Activated CD4-positive, alpha-beta T cell treated with anti-CD3 and anti-CD28 coated beads for 36 hours (primary cell): ENCODE results near the gene CDH4. TPM values are rescaled to one million over a fixed set of nuclear protein-coding genes. Genes with fewer than 3 reads are reported as not detected.

Experiments used
- ATAC-seq: fragments of 200-7000 bp; cut with Tn5 transposase; one replicate; pipeline ENCODE4 v1.10.0; 2021; ENCODE audit warnings: mild to moderate bottlenecking, moderate library complexity
- CTCF ChIA-PET: fragments of 350-600 bp; sonication (Branson Sonifier 250); formaldehyde crosslinking; loops from one replicate; lab custom pipeline; 2021; ENCODE audit warnings: antibody characterized with exemption; lab: Charles Lee
- POLR2A ChIA-PET: fragments of 350-600 bp; sonication (Branson Sonifier 250); formaldehyde crosslinking; loops from one replicate; lab custom pipeline; 2021; ENCODE audit warnings: antibody characterized with exemption, inconsistent platforms; lab: Charles Lee
- DNase-seq: peaks from one replicate; pipeline ENCODE4 v3.0.0-alpha.2; 2020
- H3K27ac Mint-ChIP-seq: one replicate; pipeline ENCODE4 v1.8.0; 2021; ENCODE audit warnings: mixed read lengths
- H3K27me3 Mint-ChIP-seq: one replicate; pipeline ENCODE4 v1.8.0; 2021; ENCODE audit warnings: mixed read lengths
- H3K36me3 Mint-ChIP-seq: one replicate; pipeline ENCODE4 v1.8.0; 2021; ENCODE audit warnings: low read depth, mixed read lengths
- H3K4me1 Mint-ChIP-seq: one replicate; pipeline ENCODE4 v1.8.0; 2021; ENCODE audit warnings: mixed read lengths
- H3K4me3 Mint-ChIP-seq: one replicate; pipeline ENCODE4 v1.8.0; 2021; ENCODE audit warnings: mild to moderate bottlenecking, moderate library complexity, mixed read lengths
- H3K9me3 Mint-ChIP-seq: one replicate; pipeline ENCODE4 v1.8.0; 2021; ENCODE audit warnings: low read depth, mixed read lengths
- intact Hi-C, 2 experiments: fragments of 100-400 bp; cut with DNase I in 1 of 2; cut with micrococcal nuclease in 1 of 2; formaldehyde crosslinking; loops; one replicate each; pipeline versions ENCODE4 v1.14.2 to v1.15.1; 2022 to 2024; cut with DNase I, micrococcal nuclease
- total RNA-seq, 2 experiments: library from RNA; stranded (reverse); gene quantifications; one replicate each; pipeline ENCODE4 v1.2.3, GENCODE V29; 2021

The CDH4 gene
- total RNA-seq, 2 experiments from 2014 or later, result not detected

DNA sequence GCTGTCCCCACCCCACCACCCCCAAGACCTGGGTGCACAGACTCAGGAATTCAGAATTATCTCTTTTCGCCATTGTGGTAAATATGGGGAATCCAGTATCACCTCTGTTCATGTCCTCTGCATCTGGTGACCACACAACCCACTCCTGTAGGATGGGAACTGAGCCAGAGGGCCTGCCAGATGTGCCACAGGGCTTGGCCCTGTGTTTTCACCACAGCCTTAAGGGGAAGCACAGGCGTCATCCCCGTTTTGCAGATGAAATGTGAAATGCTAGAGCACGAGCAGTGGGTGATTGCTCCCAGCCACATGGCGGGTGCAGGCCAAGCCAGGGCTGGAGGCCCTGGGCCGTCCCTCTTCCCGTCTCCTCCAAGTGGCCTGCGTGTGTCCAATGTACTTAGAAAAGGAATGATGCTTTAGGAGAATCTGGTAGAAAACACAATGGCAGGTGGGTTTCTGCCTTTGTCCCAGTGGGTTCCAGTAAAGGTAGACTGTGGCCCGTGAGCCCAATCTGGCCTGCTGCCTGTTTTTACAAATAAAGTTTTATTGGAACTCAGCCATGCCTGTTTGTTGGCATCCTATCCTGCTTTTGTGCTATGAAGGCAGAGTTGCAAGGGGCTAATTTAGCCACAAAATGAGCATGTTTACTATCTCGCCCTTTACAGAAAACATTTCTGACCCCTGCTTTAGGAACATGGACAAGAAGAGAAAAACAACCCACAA lies 309.2 kb downstream of the CDH4 start:
- Mint-ChIP-seq H3K27me3 (no peaks in the 10 kb centered on the region), H3K27ac (no peak overlapping the region), H3K36me3 (no peaks in the 10 kb centered on the region), H3K4me1 (no peaks in the 10 kb centered on the region), H3K4me3 (no peak overlapping the region), H3K9me3 (no peaks in the 10 kb centered on the region)
- CTCF ChIA-PET, result no interaction called here
- DNase-seq (no peak), ATAC-seq (no peak)
- POLR2A ChIA-PET, result no interaction called here
- intact Hi-C loops, result no loop called here

GRCh38 chr20:61562491-61562890 lies 310.4 kb downstream of the CDH4 start:
- no peak overlapping the region for H3K27ac Mint-ChIP-seq

DNA sequence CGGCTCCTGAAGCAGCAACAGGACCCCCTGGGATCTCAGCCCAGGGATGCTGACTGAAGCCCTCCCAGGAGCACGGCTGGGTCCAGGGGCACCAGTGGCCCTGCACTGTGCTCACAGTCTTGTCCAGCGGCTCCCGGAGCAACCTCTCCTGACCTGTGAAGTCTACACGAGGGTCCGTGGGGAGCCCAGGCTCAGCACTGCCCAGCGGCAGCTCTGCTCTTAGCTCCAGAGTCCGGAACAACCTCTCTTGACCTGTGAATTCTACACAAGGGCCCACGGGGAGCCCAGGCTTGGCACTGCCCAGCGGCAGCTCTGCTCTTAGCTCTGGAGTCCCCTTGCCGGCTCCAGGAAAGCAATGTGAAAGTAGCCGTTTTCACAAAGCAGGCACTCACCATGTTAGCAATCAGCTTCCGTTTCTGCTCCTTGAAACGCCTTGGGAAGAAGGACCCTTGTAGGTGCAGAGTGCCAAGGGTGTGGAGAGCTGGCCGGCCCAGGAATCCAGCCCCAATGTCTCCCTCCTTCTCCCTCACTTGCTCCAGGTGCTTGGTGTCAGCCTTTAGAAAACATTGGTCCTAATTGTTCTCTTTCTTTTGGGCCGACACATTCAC lies 310.9 kb downstream of the CDH4 start:
- H3K9me3 Mint-ChIP-seq, result no peaks in the 10 kb centered on the region
- POLR2A ChIA-PET, result no interaction called here

More at GRCh38 chr20:61562491-61562890, 310.4 kb downstream of the CDH4 start:
- Mint-ChIP-seq H3K9me3 (no peaks in the 10 kb centered on the region), H3K36me3 (no peaks in the 10 kb centered on the region), H3K4me3 (no peak overlapping the region), H3K27me3 (no peaks in the 10 kb centered on the region), H3K4me1 (no peaks in the 10 kb centered on the region)
- no peak for ATAC-seq
- ChIA-PET POLR2A (no interaction called here), CTCF (no interaction called here)
- DNase-seq, result no peak
- intact Hi-C loops, result no loop called here

DNA sequence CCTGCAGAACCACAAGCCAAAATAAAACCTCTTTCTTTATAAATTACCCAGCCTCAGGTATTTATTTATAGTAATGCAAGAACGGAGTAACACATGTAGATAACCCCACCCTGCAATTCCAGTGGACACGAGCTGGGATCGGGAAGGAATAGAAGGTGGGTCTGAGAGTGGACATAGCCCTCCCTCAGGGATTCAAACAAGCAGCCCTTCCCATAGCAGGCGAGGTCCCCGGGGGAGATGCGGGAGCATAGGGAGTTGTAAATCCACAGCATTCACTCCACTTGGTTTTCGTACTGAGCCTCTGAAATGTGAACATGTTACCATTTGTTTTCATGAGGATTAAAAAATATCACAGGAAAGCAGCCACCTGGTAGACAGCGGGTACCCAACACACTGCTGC lies 312.6 kb downstream of the CDH4 start:
- CTCF ChIA-PET, result no interaction called here
- ATAC-seq (no peak), DNase-seq (no peak)
- Mint-ChIP-seq H3K9me3 (peaks cover 1% of the 10 kb centered on the region), H3K4me3 (no peak overlapping the region), H3K27me3 (no peaks in the 10 kb centered on the region), H3K27ac (no peak overlapping the region), H3K36me3 (no peaks in the 10 kb centered on the region), H3K4me1 (no peaks in the 10 kb centered on the region)
- POLR2A ChIA-PET, result no interaction called here
- intact Hi-C loops, result no loop called here

More for the DNA sequence above, 310.9 kb downstream of the CDH4 start:
- Mint-ChIP-seq H3K27ac (no peak overlapping the region), H3K36me3 (no peaks in the 10 kb centered on the region), H3K27me3 (no peaks in the 10 kb centered on the region), H3K4me1 (no peaks in the 10 kb centered on the region), H3K4me3 (no peak overlapping the region)
- CTCF ChIA-PET, result no interaction called here
- ATAC-seq (no peak), DNase-seq (no peak)
- intact Hi-C loops, result no loop called here

DNA sequence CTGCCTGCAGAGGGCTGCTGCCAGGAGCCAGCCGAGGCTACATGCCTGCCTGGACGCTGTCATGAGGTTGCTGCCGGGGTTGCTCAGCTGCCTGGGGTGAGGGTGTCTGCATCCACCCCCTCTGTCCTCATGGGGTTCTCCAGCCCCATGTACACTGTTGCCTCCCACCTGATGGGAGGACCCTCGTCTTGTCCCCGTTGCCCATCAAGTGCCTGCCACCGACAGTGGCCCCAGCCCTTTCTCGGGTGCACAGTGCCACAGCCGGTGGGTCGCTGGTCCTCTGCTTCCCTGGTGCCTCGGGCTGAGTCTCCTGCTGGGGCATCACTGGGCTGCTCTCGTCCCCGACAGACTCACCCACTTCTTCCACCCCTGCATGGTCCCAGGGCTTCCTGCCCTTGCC lies 313.7 kb downstream of the CDH4 start:
- ChIA-PET CTCF (no interaction called here), POLR2A (no interaction called here)
- no peaks in the 10 kb centered on the region for H3K4me1 Mint-ChIP-seq
- H3K36me3 Mint-ChIP-seq, result no peaks in the 10 kb centered on the region
- H3K4me3 Mint-ChIP-seq, result no peak overlapping the region
- H3K27me3 Mint-ChIP-seq, result no peaks in the 10 kb centered on the region
- intact Hi-C loops, result no loop called here
- ATAC-seq (no peak), DNase-seq (no peak)
- no peak overlapping the region for H3K27ac Mint-ChIP-seq
- peaks cover 1% of the 10 kb centered on the region for H3K9me3 Mint-ChIP-seq

DNA sequence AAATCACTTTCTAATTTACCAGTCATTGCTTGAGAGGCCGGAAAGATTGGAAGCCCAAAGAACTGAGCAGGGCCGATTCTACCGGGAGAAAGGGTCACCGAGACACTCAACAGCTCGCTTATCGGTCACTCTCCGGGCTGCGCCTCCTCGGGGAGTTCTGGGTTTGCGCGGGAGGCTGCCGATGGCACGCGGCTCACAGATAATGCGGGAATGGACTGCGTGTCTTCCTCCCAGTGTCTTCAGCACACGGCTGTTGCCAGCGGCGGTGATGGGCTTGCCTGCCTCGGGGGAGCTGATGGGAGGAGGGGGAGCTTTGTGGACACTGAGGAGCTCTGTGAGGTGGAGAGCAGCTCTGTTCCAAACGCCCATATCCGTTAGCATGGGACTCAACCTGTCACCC lies 314.6 kb downstream of the CDH4 start:
- ChIA-PET CTCF (no interaction called here), POLR2A (no interaction called here)
- ATAC-seq (no peak), DNase-seq (no peak)
- Mint-ChIP-seq H3K9me3 (peaks cover 1% of the 10 kb centered on the region), H3K27ac (no peak overlapping the region), H3K4me1 (no peaks in the 10 kb centered on the region), H3K36me3 (no peaks in the 10 kb centered on the region), H3K4me3 (no peak overlapping the region), H3K27me3 (no peaks in the 10 kb centered on the region)
- intact Hi-C loops, result no loop called here

DNA sequence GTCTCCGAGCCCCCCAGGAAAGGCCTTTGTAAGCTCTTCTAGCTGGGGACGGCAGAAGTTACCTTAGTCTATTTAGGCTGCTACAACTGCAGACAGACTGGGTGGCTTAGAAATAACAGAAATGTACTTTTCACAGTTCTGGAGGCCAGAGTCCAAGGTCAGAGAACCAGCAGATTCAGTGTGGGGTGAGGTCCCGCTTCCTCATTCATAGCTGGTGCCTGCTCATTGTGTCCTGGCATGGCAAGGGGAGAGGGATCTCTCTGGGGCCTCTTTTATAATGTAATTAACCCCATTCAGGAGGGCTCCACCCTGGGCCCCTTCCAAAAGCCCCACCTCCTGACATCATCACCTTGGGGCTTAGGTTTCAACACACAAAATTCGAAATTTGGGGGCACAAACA lies 315.1 kb downstream of the CDH4 start:
- Mint-ChIP-seq H3K4me1 (no peaks in the 10 kb centered on the region), H3K4me3 (no peak overlapping the region), H3K27ac (no peak overlapping the region), H3K27me3 (no peaks in the 10 kb centered on the region), H3K36me3 (no peaks in the 10 kb centered on the region), H3K9me3 (peaks cover 1% of the 10 kb centered on the region)
- POLR2A ChIA-PET, result no interaction called here
- intact Hi-C loops, result no loop called here
- CTCF ChIA-PET, result no interaction called here
- DNase-seq (no peak), ATAC-seq (no peak)

DNA sequence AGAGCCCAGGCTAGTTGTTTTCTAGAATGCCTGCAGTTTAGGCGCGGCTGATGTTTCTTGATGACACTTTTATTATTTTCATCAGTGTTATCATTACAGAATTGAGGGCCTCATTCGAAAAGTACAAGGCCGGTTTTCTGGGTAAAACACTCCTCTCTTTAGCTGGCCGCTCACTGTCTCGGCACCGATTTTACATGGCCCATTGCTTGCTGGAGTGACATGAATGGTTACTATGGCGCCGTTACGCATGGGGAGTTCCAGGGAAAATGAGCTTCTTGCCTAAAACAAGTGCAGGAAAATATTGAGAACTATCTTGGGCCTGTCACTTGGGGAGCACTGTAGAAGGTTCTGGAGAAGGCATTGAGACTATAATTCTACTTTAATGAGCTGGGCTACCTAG lies 317.8 kb downstream of the CDH4 start:
- no peak overlapping the region for H3K27ac Mint-ChIP-seq
- intact Hi-C loops, result no loop called here
- no peaks in the 10 kb centered on the region for H3K36me3 Mint-ChIP-seq
- no peak for ATAC-seq
- H3K27me3 Mint-ChIP-seq, result peaks cover 2% of the 10 kb centered on the region
- no peak for DNase-seq
- POLR2A ChIA-PET, result no interaction called here
- CTCF ChIA-PET, result interaction anchor here (0.7 kb wide), 1 partner anchor 1712 kb away, joined by 3 read pairs; no protein-coding TSS in a partner anchor
- no peak overlapping the region for H3K4me3 Mint-ChIP-seq
- H3K9me3 Mint-ChIP-seq, result peaks cover 1% of the 10 kb centered on the region
- no peaks in the 10 kb centered on the region for H3K4me1 Mint-ChIP-seq

DNA sequence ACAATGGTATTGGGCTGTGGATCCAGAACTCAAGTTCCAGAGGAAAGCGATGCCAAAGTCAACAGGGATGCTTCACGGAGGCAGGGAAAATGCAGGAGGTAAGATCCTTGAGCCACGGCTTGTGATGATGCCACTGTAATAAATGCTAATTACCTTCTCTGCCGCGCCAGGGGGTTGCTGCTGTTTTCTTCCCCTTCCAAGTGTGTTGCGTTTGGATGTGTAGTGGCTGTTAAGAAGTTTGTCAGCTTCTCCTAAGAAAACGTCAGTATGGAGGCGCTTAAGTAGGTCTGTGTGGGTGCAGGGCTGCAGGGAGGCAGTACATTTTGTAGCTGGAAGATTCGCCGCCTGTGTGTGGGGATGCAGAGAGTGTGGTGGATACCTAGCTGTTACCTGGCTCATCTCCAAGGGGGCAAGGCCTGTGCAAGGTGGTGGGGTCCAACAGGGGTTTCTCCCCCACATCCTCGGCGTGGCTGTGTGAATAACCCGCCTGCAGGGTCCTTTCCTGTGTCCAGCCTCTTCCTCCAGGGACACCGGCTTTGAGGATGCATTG lies 318.7 kb downstream of the CDH4 start:
- ChIA-PET CTCF (no interaction called here), POLR2A (no interaction called here)
- intact Hi-C loops, result no loop called here
- Mint-ChIP-seq H3K27ac (no peak overlapping the region), H3K9me3 (peaks cover 1% of the 10 kb centered on the region), H3K4me3 (no peak overlapping the region), H3K36me3 (no peaks in the 10 kb centered on the region), H3K4me1 (no peaks in the 10 kb centered on the region), H3K27me3 (peaks cover 2% of the 10 kb centered on the region)
- DNase-seq, result no peak
- no peak for ATAC-seq

GRCh38 chr20:61571221-61571620 lies 319.2 kb downstream of the CDH4 start:
- Mint-ChIP-seq H3K4me3 (no peak overlapping the region), H3K36me3 (no peaks in the 10 kb centered on the region), H3K9me3 (peaks cover 1% of the 10 kb centered on the region), H3K4me1 (no peaks in the 10 kb centered on the region), H3K27me3 (peaks cover 2% of the 10 kb centered on the region), H3K27ac (no peak overlapping the region)
- ChIA-PET POLR2A (no interaction called here), CTCF (no interaction called here)
- intact Hi-C loops, result no loop called here
- no peak for DNase-seq
- no peak for ATAC-seq

DNA sequence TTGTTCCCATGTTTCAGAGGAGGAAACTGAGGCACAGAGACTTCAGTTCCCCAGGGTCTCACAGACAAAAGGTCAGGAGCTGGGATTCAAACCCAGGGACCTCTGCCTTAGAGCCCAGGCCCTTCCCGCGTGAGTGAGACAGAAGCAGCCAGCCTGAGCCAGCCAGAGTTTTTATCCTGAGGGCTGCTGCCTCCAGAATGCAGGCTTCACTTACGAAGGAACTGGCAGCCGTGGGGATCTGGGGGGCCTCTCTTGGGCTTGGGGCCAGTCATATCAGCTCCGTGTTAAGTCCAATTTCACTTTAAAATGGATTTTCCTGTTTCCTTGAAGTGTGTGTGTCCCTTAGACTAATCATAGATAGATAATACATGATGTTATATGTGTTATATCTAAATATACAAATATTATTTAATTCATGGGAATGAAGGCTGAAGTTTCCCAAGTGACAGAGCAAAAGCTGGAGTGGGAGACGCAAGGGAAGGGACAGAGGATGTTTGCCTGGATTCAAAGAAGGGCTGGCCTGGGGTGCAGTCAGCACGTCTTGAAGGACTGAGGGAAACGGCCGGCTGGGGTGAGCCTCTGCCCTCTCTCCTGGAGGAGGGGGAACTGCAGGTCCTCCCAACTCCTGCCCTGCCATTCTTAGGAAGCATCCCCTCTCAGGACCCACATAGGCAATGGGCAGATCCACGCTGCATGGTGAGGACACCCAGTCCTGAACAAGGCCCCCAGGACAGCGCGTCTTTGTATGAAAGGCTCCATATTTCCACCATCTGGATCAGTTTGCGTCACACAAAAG lies 320.1 kb downstream of the CDH4 start:
- CTCF ChIA-PET, result no interaction called here
- no peak overlapping the region for H3K27ac Mint-ChIP-seq
- ATAC-seq, result no peak
- no peak overlapping the region for H3K4me3 Mint-ChIP-seq
- no peaks in the 10 kb centered on the region for H3K36me3 Mint-ChIP-seq
- no peaks in the 10 kb centered on the region for H3K4me1 Mint-ChIP-seq
- H3K9me3 Mint-ChIP-seq, result peaks cover 1% of the 10 kb centered on the region
- H3K27me3 Mint-ChIP-seq, result peaks cover 2% of the 10 kb centered on the region
- intact Hi-C loops, result no loop called here
- POLR2A ChIA-PET, result no interaction called here
- DNase-seq, result no peak
